HG03135 (cell line): ENCODE measurements around the gene RBM22.

Source experiments
- ATAC-seq: cut with Tn5 transposase; IDR thresholded peaks from one replicate; pipeline ENCODE4 v1.9.1; 2021; ENCODE audit warnings: mild to moderate bottlenecking, moderate library complexity; ENCODE audit not compliant: unreplicated experiment

The RBM22 gene

DNA sequence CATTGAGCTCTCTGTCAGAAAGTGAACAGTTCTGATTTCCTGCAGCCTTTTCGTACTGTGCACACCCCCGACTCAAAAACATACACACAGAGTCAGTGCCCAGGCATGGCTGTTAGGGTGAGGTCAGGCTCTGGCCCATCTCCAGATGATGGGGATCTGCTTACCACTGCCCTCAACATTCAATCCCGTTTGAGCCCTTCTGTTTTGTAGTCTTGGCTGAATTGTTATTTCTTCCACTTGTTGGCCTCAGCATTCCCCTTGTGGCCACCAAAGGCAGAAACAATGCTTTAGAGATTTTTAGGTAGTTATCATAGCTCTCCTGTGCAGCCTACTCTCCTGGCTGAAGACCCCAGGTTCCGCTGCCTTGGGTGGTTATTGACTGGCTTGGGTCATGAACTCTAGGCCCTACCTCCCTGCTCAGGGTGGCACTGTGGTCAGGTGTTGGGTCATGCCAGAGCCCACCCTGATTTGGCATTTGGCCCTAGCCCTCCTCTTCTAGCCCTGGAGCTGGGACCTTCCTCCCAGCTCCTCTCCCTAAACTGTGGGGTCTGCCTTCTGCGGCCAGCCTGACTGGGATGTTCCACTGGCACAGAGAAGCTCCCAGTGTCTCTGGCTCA, 47.6 kb downstream of the RBM22 start:
- no peak for ATAC-seq

DNA sequence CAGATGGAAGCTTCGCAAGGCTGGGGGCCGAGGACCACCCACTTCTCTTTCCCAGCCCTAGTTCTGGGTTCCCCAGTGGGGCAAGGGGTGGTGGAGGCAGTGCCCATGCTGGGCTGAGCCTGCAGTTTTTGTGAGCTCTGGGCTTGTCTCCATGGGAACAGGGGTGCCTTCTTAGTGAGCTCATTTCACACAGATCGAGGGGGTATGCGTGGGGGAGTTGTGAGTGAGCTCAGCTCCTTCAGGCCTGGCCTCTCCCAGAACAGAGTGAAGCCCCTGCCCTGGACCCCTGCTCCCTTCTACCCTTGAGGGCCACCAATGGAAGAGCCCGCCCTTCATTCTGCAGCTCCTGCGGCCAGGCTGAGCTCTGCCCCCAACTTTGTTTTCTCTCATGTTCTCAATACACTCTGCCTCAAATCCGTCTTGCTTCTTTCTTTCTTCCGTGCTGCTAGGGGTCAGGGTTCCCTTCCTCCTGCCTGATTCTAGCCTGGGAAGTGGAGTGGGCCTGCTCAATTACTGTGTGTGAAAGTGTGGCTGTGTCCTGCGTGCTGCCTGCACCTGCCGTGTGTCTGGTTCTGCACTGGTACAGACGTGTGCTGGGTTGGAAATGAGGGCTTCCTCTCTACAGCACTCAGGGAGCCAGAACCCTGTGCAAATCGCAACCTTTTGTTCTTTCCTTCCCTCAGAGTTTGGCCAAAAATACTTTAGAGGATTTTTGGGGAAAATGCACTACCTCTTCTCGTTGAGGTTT, 48.8 kb downstream of the RBM22 start:
- ATAC-seq: no peak

DNA sequence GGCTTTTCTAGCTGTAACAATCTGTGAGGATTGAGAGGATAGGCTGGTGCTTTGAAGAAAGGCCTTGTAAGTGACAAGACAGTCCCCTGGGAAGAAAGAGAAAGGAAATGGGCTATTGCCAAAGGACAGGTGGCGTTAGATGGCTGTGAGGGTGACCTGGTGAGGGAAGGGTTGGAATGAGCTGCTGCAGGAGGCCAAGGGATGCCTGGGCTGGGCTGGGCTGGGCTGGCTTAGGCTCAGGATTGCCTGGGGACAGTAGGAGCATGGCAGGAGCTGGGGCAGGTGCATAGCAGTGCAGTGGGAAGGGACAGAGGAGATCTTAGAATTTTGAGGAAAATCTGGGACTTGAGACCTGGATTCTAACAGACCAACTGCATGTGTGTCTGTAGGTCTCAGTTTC, 49.5 kb downstream of the RBM22 start:
- no peak for ATAC-seq

GRCh38 chr5:150650021-150651006, 50.5 kb downstream of the RBM22 start:
- ATAC-seq: no peak

- no peak for ATAC-seq
Observed at GRCh38 chr5:150649108-150650020, 51.5 kb downstream of the RBM22 start.

- no peak for ATAC-seq
Observed at GRCh38 chr5:150648294-150649107, 52.4 kb downstream of the RBM22 start.

GRCh38 chr5:150647275-150648251, 53.3 kb downstream of the RBM22 start:
- ATAC-seq: no peak

DNA sequence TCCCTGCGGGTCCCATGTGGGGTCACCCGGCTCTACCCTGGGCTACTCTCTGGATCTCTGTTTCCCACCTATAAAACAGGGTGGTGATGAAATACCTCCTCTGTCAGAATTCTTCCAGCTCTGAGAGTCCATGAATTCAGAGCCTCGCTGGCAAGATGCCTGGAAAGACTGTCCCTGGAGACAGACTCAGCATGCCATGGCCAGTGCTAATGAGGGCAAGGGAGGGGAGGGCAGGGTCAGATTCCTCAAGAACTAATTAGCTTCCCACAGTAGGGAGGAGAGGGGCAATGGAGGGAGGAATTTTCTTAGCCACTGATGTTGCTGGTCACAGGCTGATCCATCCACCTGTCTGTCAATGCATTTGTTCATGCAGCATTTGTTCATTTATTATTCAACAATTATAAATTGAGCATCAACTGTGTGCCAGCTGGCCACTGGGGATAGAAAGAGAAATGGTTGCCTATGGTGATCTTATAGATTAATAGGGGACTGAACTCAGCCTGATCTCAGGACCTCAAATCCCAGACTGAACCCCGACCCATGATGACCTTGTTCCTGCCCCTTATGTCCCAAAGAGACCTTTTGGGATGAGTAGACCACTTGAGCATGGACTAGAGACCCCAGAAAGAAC, 55.7 kb downstream of the RBM22 start:
- ATAC-seq: no peak

DNA sequence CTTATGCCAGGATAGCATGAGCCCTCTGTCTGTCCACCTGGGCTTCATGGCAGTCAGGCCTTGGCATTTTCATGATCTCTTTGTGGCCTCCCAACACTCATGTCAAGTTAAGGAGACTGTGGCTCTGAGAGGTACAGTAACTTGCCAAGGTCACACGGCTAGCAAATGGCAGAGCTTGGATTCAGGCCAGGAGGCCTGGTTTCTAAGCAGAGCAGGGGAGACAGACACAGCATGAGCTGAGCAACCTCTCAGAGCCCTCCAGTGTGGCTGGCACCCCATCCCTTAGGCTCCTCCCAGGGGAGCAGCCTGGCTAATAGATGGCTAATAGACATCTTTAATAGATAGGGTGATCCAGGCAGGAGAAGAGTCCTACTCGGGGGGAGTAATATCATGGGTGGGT, 56.3 kb downstream of the RBM22 start:
- ATAC-seq: no peak

- ATAC-seq: no peak
Observed at GRCh38 chr5:150644058-150644457, 56.8 kb downstream of the RBM22 start.

DNA sequence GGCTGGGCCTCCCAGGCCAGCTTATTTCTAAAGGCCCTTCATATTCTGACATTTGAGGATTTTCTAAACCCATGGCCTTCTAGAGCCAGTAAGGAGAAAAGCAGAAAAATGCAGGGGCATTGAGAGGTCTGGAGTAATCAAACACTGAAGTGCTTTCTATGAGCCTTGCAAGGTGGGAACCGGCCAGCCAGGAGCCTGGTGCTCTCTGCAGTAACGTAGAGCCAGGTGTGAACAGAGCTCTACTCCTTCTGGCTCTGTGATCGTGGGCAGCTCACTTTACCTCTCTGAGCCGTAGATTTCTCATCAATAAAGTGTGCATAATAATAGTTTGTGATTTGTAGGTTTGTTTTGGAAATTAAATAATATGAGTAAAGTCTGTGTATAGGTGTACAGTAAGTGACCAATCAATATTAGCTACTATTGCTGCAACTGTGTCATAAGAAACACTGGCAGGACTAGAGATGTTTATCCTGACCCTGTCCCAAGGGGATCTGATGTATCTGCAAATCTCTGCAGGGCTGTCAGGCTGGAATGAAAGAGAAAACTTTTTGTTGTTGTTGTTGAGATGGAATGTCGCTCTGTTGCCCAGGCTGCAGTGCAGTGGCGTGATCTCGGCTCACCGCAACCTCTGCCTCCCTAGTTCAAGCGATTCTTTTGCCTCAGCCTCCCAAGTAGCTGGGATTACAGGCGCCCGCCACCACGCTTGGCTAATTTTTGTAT, 57.7 kb downstream of the RBM22 start:
- ATAC-seq: no peak

- ATAC-seq: no peak
Observed at GRCh38 chr5:150642567-150642927, 58.3 kb downstream of the RBM22 start.

DNA sequence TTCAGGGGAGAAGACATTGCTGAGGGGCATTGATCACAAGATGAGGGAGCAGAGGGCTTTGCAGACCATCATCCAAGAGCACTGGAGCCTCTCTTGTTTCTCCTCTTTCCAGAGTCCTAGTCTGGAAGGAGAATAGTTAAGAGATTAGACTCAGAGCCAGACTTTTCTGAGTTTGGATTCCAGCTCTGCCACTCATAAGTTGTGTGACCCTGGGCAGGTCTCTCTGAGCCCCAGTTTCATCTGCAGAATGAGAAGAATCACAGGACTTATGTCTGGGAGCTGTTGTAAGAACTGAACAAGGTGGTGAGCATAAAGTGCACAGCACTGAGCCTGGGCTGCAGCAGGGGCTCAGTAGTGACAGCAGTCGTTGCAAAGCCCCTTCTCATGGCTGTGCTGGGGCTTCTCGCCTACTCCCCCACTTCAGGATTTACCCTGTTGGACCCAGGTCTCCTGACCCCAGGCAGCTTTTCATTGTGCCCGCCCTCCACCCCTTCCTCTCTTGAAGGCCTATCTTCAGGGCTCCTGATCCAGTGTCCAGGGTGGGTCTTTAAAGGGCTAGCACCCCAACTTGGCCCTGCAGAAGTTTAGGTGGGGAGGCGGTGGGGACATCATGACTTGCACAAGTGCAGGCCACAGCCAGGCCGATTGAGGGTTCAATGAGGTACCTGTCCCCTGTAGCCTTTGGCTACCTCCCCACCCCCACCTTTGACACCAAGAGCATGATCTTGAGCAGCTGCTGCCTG, 58.9 kb downstream of the RBM22 start:
- ATAC-seq: no peak

- ATAC-seq: no peak
Observed at GRCh38 chr5:150641006-150641570, 59.8 kb downstream of the RBM22 start.
